SK-MEL-5 (cell line): ENCODE results near the gene NPY2R. TPM values are rescaled to one million over a fixed set of nuclear protein-coding genes. Genes with fewer than 3 reads are reported as not detected.

Experiments used
- DNase-seq: peaks from one replicate; pipeline ENCODE4 v3.0.0-alpha.2; 2016; ENCODE audit warnings: low read depth, low spot score
- in situ Hi-C: cut with HindIII; loops from 2 replicates; pipeline ENCODE4 v1.10.0; 2016; ENCODE audit warnings: low sequenced_read_pairs, high pct_unique_total_duplicates, low pct_unique_long_range_greater_than_20kb
- polyA plus RNA-seq, 2 experiments: library from polyadenylated mRNA; depleted of rRNA; stranded (reverse); fragments of >200 nt; gene quantifications; 2 replicates each; pipeline ENCODE4 v1.2.3, GENCODE V29; 2015
- total RNA-seq: library from RNA; depleted of rRNA; stranded (reverse); fragments of >200 nt; shearing (Covaris generic); gene quantifications from 2 replicates; pipeline ENCODE4 v1.2.3, GENCODE V29; 2014; rRNA removed

Gene NPY2R, protein sequence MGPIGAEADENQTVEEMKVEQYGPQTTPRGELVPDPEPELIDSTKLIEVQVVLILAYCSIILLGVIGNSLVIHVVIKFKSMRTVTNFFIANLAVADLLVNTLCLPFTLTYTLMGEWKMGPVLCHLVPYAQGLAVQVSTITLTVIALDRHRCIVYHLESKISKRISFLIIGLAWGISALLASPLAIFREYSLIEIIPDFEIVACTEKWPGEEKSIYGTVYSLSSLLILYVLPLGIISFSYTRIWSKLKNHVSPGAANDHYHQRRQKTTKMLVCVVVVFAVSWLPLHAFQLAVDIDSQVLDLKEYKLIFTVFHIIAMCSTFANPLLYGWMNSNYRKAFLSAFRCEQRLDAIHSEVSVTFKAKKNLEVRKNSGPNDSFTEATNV
- not detected in 2 replicates for total RNA-seq
- not detected in 2 replicates for polyA plus RNA-seq (2015; cell fraction: cytosol; rRNA removed)
- not detected in 2 replicates for polyA plus RNA-seq (2015; cell fraction: nucleus; rRNA removed)

DNA sequence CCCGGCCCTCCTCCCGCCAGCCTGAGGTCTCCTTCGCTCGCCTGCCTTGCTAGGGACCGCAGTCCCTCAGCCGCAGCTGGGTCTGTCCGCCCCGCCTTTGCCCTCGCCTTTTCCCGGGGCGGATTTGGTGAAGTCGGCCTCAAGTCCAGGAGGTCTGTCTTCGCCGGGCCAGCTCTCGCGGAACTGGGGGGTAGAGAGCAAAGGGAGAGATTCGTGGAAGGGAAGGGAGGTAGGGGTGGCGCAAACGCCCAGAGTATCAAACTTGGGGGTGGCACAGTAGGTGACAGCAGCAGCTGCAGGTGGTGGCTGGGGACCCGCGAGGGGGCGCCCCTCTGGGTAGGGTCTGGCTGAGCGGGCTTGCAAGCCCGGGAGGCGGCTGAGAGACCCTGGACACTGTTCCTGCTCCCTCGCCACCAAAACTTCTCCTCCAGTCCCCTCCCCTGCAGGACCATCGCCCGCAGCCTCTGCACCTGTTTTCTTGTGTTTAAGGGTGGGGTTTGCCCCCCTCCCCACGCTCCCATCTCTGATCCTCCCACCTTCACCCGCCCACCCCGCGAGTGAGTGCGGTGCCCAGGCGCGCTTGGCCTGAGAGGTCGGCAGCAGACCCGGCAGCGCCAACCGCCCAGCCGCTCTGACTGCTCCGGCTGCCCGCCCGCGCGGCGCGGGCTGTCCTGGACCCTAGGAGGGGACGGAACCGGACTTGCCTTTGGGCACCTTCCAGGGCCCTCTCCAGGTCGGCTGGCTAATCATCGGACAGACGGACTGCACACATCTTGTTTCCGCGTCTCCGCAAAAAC, at the start of gene NPY2R:
Gene NPY2R (plus strand): TSS at position 379 of the 797 bp plus-strand sequence. CDS start 5,304 bp downstream, outside the sequence.
- in situ Hi-C loops = no loop called here
- no peak for DNase-seq

DNA sequence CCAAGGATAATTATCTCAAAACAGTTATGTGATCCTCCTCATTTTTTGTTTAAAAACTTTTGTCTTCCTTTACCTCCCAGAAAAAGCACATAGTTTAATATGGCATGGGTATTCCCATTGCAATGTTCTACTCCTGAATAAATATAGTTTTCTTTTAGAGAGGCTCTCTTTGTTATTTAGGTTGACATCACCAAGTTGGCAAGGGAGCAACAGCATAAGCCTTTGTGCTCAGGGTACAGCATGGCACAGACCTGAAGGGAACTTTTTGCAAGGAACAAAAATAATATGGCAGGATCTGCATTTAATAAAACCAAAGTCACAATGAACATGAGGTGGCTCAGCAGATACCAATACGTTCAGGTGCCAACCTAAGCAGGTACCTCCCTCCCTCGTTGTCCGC, 47.1 kb upstream of the NPY2R start:
- in situ Hi-C loops = no loop called here
- DNase-seq = no peak

DNA sequence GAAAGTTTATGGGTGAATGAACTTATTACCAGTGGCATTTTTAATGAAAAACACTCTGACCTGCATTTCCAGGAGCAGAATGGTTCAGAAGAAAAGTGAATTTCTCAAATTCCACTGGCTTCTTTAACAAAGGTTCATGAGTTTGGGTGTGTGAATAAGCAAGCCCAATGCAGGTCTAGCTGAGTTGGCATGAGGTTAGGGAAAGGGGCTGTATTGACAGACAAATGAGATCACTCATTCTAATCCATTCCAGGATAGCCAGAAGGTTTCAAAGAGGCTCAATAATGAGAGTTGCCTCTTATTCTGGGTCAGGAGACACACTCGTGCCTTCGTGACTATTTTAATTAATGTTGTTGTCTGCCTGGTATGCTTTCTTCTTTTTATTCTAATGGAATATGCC, 43.7 kb upstream of the NPY2R start:
- no peak for DNase-seq
- in situ Hi-C loops = no loop called here

DNA sequence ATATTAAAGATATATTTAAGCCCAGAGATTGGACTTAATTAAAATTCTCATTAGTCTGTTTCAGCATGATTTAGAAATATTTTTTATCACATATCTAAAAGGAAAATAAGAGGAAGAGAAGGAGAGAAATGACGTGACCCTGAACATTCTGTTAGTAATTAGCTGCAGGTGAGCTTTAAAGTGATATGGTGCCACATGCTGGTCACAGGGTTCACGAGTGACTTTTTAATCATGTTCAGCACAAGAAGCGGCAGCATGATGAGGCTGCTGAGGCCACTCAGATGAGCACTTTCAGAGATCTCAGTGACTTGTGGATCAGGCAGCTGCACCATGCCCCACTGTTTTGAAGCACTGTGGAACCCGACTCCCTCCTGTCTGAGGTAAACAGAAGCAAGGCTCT, 37.9 kb upstream of the NPY2R start:
- in situ Hi-C loops = no loop called here

DNA sequence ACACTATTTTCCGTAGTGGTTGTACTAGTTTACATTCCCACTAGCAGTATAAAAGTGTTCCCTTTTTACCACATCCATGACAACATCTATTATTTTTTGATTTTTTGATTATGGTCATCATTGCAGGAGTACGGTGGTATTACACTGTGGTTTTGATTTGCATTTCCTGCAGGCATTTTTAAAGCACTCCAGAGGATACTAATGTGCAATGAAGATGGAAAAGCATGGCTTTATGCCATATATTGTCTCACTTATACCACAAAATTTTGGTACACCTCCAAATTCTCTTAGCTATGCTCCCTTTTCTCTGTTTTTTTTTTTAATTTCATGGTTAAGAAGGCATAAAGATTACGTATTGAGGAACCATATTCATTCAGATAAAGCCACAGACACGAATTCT, 35.1 kb upstream of the NPY2R start:
- no peak for DNase-seq
- in situ Hi-C loops = no loop called here

More for the DNA sequence above, 37.9 kb upstream of the NPY2R start:
- DNase-seq = no peak

DNA sequence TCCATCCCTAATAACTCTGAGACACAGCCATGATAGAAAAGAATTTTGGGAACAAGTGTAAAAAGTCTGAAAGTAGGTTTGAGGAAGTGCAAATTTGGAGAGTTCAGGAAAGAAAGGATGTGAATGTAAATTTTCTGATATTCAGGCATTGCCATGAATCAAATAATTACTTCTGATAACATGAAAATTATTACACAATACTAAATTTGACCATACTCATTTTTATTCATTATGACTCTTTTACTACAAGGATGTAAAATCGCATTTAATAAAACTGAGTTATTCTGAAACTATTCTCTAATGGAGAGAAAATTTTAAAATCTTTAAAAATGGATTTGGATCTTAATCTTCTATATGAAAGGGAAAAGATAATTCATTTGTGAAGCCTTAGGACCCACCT, 33.8 kb upstream of the NPY2R start:
- in situ Hi-C loops = no loop called here
- no peak for DNase-seq

DNA sequence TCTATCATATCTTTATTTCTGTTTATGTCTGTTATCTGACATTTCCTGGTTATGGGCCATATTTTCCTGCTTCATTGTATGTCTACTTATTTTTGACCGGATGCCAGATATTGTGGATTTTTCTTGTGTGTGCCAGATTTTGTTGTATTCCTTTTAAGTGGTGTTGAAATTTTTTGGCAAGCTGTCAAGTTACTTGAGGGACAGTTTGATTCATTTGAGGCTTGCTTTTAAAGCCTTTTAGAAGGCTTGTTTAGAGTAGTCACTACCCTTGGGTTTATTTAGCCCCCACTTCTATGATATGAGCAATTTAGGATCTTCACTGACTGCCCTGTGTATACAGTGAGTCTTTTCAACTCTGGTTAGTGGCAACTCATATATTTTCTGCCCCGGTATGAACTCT, 29.2 kb upstream of the NPY2R start:
- DNase-seq = no peak
- in situ Hi-C loops = no loop called here

DNA sequence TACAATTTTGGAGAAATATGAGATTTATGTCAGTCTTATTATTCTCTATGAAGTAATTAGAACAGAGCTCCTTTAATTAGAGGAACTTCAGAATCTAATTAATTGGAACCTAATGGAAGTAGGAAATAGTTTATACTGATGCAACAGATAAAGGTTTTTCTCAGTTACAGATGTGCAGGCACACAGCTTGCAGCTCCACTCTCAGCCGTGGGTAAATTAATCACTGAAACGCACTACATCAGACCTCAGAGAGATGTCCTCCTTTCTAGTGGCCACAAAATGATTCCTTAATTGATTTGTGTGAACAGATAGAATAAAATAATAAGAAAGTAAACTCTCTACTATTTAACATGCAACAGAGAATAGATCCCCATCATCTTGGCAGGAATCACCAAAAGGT, 21.5 kb upstream of the NPY2R start:
- no peak for DNase-seq
- in situ Hi-C loops = no loop called here

DNA sequence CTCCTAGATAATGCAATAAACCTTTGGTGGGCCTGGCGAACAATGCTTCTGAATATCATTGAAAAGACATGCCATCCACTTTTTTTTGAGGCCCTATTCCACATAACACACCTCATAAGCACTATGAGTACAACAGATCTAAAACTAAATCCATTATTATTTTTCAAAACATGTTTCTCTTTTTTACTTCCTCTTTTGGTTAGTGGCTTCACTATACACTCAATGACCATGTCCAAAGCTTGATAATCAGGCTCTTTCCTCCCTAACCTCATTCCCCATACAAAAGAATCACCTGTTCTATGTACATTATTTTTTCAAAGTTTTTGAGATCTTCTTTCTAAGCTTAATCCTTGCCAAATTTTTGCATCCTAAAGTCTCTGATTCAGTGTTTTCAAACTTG, 20.4 kb upstream of the NPY2R start:
- DNase-seq = no peak
- in situ Hi-C loops = no loop called here

DNA sequence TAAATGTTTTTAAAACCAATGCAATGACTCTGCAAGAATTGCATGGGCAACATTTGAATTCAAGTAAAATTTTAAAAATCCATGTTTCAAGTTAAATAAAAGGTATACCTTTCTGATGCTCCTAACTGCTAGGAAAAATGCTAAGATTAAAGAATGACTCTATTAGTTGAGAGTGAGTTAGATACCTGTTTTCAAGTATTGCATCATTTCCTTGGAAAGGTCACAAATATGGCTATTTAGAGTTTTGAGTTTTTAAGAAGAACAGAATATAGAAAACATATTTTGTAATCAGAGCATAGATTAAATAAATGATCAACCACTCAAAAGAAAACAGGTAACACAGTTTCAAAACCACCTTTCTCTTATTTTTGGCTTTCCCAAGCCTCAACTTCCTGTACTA, 18.3 kb upstream of the NPY2R start:
- DNase-seq = no peak
- in situ Hi-C loops = no loop called here

DNA sequence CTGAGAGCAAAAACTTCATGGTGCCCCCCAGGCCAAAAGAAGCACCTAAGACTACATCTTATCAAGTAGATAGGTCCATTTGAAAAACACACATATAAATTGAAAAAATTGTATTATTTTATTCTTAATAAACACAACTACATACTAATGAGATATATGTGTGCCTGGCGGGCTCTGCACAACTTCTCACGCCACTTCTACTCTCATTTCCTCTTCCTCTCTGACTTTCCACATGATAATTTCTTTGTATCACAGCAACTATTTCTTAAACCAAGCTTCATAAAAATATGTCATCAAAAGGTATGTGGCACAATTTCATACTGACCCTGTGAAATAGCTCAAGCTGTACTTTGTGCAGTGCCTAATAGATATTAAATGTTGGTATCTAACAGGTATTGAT, 10.7 kb upstream of the NPY2R start:
- no peak for DNase-seq
- in situ Hi-C loops = no loop called here

DNA sequence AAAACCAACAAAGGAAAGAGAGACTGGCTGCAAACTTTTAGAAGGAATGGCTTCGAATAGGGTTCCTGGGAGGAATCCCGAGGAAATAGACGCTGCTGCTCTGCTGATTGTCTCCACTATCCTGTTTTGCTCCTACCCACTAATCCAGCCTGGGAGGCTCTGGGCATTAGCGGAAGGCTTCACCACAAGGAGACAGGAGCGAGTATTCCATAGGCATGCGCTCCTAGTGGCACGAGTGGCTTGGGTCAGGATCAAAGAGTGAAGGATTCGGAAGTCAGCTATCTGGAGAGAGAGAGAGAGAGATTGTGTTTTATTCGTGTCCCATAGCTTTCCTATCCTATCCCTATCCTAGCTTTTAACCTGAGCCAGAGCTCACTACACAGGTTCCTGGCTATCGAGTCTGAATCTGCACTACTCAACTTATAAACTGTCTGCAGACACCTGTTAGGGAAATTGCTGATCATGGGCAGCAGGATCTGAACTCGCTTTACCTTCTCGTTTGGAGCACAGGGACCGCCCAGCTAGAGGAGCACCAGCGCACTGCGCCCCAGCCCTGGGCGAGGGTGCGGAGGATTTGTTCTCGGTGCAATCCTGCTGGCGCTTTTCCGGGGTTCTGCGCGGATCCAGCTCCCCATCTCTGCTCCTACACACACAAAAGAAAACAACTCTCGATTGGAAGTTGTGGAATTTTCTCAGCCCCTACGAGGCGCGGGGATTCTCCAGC, 740 bp upstream of the NPY2R start:
- in situ Hi-C loops = no loop called here
- peak; percentile 10 for DNase-seq

DNA sequence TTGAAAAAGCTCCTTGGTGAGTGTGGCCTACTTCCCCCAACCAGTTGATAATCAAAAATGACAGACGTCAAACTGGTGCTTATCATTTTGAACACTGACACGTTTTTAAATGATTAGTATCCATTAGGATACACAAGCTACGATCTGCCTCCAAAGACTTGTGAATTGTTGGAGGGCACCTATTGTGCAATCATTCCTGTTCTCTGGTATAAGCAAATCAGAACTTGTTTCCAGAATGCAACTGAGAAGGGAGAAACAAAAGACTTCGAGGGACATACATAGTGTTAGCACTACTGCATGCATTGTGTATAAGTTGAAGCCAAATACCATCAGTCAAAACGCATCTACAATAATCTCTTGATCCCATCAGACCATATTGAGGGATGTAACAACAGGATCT, 11.6 kb downstream of the NPY2R start:
- DNase-seq = no peak
- in situ Hi-C loops = no loop called here

DNA sequence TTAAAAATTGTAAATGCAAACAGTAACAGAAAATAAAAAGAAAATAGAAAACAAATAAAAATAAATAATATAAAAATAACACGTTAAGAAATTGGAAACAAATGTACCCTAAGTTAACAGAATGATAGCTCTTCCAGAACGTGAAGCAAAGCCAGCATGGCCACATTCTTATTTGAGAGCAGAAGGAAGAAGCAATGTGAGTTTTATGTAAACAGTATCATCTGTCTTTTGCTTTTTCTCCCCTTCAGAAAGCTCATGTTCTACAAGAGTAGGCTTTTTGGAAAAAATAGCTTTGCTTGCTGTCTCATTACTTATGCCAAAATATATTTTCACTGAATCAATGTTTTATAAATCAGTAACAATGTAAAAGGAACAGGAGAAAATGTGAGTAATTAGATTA, 18.7 kb downstream of the NPY2R start:
- in situ Hi-C loops = no loop called here
- no peak for DNase-seq

DNA sequence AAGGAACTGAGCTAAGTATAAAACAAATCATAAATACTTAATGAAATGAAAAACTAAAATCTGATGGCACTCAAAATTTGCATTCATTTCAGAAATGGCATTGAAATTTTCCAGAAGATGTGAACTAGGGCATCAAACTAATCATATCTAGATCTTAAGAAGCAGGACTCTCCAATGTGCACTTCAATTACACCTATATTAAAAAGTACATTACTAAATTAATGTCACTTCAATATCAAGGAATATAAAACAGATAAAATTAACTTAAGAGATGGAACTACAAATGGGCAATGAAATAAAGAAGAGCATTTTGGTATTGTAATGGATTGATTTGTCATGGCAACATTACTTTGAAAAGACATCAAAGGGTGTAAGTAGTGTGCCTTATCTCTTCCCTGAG, 20.3 kb downstream of the NPY2R start:
- no peak for DNase-seq
- in situ Hi-C loops = no loop called here

DNA sequence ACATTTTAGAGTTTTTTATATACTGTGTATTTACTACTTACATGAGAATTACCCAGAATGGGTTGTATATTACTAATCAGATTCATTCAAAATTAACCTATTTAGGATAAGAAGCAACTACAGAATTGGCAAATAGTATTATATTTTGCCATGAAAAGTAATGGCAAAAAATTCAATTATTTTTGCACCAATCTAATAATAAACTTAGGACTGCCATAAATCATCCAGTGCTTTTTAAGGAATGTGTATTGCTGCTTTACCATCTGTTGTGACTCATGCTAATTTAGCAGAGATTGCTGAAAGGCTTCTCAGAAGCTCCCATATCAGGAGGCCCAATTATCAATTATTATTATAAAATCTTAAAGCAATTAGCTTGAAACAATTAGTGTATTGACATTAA, 24.0 kb downstream of the NPY2R start:
- in situ Hi-C loops = no loop called here
- DNase-seq = no peak

DNA sequence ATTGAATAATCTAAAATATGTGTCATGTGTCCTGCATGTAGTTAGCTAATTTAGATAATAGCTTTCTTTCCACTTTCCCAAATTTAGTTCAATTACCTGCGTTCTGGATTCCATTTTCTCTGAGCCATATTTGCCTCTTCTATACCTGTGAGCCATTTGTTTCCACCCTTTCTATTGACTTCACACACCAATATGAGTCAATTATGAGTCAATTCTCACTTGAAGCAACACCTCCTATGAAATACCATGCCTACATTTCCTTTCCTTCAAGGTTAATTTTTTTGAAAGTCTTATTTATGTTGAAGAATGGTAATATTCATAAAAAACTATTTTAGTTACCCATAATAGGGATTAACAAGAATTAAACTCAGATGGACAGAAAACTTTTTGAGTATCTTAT, 25.8 kb downstream of the NPY2R start:
- in situ Hi-C loops = no loop called here
- no peak for DNase-seq

DNA sequence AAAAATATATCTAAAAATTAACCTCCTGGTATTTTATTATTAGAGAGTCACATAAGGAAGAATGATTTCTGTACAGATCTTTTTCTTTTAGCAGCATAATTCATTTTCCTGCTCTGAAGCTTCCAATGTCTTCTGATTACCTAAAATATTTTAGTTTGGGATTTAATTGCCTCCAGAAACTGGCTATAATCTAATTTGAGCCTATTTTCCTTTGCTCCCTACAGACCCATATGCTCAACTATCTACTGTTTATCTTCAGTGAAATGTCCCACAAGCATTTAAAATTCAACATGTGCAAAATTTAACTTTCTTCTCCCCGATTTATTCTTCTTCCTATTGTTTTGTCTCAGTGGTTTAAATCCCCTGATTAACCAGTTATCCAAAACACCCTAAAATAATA, 29.1 kb downstream of the NPY2R start:
- DNase-seq = no peak
- in situ Hi-C loops = no loop called here
